KBM-7 (cell line): Measurements from ENCODE around the gene ITPR3.
A peak's percentile ranks its signal among the peaks of the same experiment; 100 is the strongest.

Source experiments
- DNase-seq: peaks from one replicate; pipeline ENCODE4 v3.0.0-alpha.2; 2015
- in situ Hi-C: fragments of 300-500 bp; cut with MboI; formaldehyde crosslinking; loops from 2 replicates; pipeline ENCODE4 v1.14.3; 2020; ENCODE audit warnings: low sequenced_read_pairs, low pct_unique_long_range_greater_than_20kb, mixed read lengths

ITPR3 gene

DNA sequence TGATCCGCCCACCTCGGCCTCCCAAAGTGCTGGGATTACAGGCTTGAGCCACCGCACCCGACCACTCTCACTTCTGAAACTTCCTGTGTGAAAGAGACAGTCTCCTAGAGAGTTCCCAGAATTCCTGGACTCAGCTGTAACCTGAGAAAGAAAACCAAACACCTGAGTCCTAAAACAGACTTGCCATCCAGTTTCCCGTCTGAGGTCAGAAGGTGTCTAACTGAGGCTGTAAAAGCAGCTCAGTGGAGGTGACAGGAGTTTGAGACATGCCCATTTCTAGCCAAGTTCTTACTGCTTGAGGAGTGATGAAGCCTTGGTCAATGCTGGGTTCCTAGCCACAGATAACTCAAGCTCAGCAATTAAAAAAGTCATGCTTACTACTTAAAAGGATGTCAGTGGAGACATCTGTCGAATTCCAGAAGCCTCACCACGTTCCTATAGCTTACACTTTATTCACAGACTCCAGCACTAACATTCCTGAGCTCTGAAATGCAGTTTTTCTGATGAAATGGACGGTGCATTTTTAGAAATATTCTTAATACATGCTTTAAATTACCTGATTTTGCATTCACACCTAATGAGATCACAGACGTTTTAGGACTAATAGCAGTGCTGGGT is 84.3 kb downstream of the ITPR3 start:
- DNase-seq: no peak
- in situ Hi-C loops: no loop called here

DNA sequence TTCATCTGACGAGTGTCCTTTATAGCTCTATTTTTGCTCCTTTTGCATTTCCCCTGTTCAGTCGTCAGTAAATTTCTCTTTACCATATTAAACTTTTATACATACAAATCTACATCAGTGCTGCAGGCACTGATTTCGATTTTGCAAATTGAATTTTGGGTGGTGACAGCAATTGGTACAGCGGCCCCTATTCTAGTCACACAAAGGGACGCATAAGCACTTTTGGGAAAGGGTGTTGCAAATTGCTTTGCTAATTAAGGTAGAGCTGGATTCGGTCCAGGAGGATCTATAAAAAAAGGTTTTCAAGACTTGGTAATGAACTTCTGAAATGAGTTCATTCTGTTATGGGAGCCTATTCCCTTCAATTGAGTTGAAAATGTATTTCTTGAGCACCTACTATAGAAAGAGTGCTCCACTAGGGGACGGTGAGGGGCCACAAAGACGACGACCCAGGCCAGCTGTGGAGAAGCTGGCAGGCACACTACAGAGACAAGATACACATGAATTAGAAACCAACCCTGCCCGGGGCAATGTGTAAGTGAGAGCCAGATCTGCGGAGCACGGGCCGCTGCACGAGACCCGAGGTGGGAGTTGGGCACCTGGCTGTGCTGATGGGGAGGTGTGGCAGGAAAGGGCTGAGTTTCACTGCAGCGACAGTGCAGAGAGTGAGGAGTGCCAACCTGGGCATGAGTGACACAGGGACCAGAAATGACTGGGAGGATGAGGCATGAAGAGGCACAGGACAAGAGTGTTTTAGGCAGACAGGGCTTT is 85.0 kb downstream of the ITPR3 start:
- in situ Hi-C loops: no loop called here
- DNase-seq: no peak

- DNase-seq: peak; percentile 23
- in situ Hi-C loops: no loop called here
These were observed 86.6 kb downstream of the ITPR3 start for GRCh38 chr6:33707771-33708170.

- no peak for DNase-seq
- in situ Hi-C loops: no loop called here
These were observed 87.5 kb downstream of the ITPR3 start for GRCh38 chr6:33708516-33709204.

DNA sequence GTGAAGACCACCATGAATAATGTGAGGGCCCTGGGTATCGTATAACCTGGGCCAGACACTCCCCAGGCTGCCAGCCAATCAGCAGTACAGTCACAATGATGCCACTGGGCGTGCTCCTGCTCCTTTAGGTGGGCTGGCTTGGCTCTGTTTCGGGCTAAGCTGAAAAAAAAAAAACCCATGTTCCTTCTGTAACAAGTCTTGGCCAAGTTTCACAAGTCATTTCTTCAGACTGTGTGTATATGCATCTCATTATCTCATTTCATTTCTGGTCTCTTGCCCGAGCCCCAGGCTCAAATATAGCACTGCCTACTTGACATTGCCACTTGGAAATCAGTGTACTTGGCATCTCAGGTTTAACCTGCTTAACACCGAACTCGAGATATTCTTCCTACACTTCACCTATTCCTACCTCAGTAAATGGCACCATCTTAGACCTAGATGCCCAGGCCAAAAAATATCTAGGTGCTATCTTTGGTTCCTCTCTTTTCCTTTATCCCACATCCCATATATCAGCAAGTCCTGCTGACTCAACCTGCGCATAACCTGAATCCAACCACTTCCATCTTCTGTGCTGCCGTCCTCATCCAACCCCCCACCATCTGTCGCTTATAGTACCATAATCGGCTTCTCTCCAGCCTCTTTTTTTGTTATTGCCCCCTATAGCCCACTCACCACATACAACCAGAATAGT is 88.6 kb downstream of the ITPR3 start:
- no peak for DNase-seq
- in situ Hi-C loops: no loop called here

GRCh38 chr6:33710296-33711121 is 89.4 kb downstream of the ITPR3 start:
- no peak for DNase-seq
- in situ Hi-C loops: no loop called here

DNA sequence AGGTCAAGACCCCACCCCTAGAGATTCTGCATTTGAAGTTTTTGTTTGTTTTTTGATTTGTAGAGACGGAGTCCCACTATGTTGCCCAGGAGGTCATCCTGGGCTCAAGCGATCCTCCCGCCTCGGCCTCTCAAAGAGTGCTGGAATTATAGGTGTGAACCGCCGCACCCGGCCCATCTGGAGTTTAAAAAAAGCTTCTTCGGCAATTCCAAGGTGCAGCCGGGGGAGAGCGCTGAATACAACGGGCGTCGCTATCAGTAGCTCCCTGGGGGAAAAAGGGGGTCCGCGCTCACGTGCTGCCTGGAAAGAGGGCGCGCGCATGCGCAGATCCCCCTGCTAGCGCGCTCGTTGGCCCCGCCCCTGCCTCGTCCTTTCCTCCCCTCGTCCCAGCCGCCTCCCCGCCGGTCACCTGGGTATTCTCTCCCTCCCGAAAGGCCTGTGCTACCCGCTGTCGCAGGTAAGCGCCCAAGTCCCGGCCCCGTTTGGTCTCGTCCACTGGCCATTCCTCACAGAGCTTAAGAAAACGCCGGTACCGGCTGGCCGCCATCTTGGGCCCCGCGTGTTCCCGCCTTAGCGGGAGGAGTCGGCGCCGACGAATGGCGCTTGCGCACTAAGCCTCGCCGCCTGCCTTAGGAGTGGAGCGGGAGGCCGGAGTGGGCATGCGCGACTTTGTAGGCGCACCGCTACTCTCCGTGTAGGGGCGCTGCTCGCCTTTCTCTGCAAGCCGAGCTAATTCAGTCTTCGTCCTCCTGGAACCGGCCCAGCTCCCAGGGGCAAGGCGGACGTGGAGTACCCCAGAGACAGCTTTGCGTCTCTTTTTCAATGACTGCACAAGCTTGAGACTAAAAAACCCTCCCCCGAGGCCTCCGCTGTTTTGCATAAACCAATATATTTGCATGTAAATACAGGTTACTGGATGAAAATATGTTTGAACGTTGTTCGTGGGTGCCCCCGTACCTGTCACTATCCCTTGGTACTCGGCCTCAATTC is 90.3 kb downstream of the ITPR3 start, which contains the start of gene UQCC2:
Gene UQCC2 (minus strand): TSS at position 561 of the 990 bp plus-strand sequence. CDS start 14 bp downstream, at position 547.
- DNase-seq: peak; percentile 96
- in situ Hi-C loops: no loop called here

DNA sequence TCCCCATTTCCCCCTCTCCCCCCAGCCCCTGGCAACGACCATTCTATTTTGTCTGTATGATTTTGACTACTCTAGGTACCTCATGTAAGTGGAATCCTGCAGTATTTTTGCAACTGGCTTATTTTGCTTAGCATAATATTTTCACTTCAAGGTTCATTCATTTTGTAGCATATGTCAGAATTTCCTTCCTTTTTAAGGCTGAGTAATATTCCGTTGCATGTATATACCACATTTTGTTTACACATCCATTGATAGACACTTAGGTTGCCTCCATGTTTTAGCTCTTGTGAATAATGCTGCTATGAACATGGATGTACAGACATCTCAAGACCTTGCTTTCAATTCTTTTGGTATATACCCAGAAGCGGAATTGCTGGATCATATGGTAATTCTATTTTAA is 91.8 kb downstream of the ITPR3 start:
- in situ Hi-C loops: no loop called here
- DNase-seq: no peak

GRCh38 chr6:33713786-33714185 is 92.7 kb downstream of the ITPR3 start:
- in situ Hi-C loops: no loop called here

GRCh38 chr6:33714385-33715040 is 93.4 kb downstream of the ITPR3 start:
- in situ Hi-C loops: no loop called here
- peak; percentile 40 for DNase-seq

More at GRCh38 chr6:33713786-33714185, 92.7 kb downstream of the ITPR3 start:
- no peak for DNase-seq

GRCh38 chr6:33716379-33716778 is 95.3 kb downstream of the ITPR3 start:
- DNase-seq: no peak
- in situ Hi-C loops: no loop called here

GRCh38 chr6:33716890-33717632 is 95.9 kb downstream of the ITPR3 start:
- in situ Hi-C loops: no loop called here
- no peak for DNase-seq

DNA sequence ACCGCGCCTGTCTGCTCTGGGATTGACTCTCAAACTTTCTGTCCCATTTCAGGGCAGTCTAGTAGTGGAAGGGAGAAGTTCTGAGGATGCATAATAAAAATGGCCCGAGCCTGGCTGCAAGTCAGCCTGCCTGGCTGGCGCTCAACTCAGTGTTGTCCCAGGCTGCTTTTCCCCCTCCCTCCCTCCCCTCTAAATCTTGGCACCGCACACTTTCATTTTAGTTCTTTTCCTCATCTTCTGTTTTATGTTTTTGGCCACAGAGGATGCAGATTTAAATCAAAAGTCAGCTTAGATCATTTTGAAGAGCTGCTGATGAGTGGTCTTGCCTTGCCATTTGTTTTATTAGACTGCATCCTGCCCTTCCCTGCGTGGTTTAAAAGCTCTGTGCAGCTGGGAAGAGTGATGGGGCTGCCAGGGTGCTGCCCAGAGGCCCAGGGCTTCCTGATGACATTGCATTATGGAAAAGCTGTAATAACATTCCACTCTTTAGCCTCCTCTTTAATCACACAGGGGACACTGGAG is 96.9 kb downstream of the ITPR3 start:
- in situ Hi-C loops: no loop called here
- no peak for DNase-seq

DNA sequence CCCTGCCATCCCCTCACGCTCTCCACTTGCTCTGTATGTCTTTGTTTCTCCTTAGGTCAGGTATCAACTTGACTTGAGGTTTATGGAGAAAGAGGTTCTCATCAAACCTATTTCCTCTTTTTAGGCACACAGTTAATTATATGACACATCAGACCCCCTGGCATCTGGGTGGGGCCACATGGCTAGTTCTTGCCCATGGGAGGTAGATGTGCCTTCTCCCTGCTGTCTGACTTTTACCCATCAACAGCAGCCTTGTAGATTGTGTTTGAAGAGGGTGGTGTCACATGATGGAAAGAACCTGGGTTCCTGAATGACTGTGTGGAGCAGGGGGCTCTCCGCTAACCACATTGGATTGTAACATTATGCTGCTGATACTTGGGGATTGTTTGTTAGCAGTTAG is 97.6 kb downstream of the ITPR3 start:
- in situ Hi-C loops: no loop called here
- no peak for DNase-seq

- in situ Hi-C loops: no loop called here
These were observed 98.3 kb downstream of the ITPR3 start for GRCh38 chr6:33719326-33719987.

DNA sequence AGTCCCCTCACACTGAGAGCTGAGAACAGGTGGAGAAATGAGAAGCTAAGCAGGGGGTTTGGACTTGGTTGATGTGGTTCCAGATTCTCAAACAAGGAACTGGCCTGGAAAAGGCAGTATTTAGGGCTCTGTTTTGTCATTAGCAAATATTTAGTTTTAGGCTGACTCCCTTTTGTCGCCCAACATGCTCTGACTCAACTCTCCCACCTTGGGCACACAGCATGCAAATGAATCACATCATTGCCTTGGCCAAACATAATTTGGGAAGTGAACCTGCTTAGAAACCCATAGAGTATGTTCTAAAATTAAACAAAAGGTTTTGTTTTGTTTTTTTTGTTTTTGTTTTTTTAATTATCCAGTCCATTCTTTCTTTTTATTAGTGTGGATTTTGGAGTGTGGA is 99.9 kb downstream of the ITPR3 start:
- in situ Hi-C loops: no loop called here
- no peak for DNase-seq

More at GRCh38 chr6:33719326-33719987, 98.3 kb downstream of the ITPR3 start:
- no peak for DNase-seq
